Epithelial cell of proximal tubule (primary cell): Measurements from ENCODE around the gene SLAMF7. TPM values are rescaled to one million over a fixed set of nuclear protein-coding genes. Genes with fewer than 3 reads are reported as not detected.

ENCODE experiments used
- DNase-seq: peaks from one replicate; pipeline ENCODE4 v3.0.0-alpha.2; 2011; ENCODE audit warnings: low read depth
- H3K4me3 ChIP-seq: 2 replicates; pipeline ENCODE4 v1.5.1; 2011; ENCODE audit warnings: low read depth, mild to moderate bottlenecking, low read length
- total RNA-seq: library from RNA; depleted of rRNA; stranded (reverse); fragments of >200 nt; gene quantifications from 2 replicates; pipeline ENCODE4 v1.2.3, GENCODE V29; 2015
- TF ChIP-seq, protein P1 (sequence below): conservative IDR thresholded peaks from 2 replicates; pipeline ENCODE4 v1.5.1; 2012; ENCODE audit warnings: low read depth, mild to moderate bottlenecking, low read length

The SLAMF7 gene
- total RNA-seq, 1 donor from 2014 or later = 0.06 TPM

DNA sequence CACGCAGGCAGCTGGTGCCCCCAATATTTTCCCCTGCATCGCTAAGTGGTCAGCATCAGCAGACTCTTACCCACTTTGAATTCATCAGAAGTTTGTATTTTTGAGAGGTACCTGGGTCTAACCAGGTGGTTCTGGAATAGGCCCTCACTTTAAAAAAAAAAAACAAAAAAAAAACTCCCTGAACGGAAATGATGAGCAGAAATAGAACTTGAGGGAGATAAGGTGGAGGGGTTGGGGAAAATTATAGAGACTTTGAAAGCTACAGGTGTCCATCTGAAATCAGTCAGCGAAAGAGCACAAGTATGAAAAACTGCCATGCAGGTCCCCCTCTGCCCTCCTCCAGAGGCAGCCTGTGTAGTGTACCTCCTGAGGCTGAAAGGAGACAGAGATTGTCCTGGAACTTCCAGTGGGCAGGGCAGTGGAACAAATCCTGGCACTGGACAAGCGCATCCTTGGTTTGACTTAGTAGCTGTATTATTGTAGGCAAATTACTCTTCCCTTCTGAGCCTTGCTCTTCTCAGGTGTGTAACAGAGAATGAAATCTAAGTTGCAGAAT lies 1.2 kb downstream of the SLAMF7 start:
- no peak for DNase-seq
- H3K4me3 ChIP-seq = no peak overlapping the region
- TF ChIP-seq, protein P1, sequence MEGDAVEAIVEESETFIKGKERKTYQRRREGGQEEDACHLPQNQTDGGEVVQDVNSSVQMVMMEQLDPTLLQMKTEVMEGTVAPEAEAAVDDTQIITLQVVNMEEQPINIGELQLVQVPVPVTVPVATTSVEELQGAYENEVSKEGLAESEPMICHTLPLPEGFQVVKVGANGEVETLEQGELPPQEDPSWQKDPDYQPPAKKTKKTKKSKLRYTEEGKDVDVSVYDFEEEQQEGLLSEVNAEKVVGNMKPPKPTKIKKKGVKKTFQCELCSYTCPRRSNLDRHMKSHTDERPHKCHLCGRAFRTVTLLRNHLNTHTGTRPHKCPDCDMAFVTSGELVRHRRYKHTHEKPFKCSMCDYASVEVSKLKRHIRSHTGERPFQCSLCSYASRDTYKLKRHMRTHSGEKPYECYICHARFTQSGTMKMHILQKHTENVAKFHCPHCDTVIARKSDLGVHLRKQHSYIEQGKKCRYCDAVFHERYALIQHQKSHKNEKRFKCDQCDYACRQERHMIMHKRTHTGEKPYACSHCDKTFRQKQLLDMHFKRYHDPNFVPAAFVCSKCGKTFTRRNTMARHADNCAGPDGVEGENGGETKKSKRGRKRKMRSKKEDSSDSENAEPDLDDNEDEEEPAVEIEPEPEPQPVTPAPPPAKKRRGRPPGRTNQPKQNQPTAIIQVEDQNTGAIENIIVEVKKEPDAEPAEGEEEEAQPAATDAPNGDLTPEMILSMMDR = no peak

DNA sequence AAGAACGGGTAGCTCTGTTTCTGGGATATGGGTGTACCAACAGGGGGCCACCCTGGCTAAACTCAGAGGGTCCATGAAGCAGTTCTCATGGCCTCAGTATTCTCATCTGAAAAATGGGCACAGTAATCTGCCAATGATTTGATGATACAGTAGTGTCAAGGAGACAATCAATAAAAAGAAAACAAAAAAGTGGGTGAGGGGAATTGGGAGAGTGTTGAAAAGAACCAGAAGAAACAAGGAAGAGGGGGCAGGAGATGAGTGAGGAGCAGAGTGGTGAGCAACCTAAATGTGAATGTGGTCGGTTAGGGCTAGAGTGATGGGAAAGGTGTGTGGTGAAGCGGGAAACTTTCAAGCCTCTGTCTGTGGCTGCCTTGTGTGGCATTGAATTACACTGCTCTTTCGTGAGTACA lies 2.0 kb downstream of the SLAMF7 start:
- no peak for DNase-seq
- TF ChIP-seq, protein P1 = no peak
- no peak overlapping the region for H3K4me3 ChIP-seq

DNA sequence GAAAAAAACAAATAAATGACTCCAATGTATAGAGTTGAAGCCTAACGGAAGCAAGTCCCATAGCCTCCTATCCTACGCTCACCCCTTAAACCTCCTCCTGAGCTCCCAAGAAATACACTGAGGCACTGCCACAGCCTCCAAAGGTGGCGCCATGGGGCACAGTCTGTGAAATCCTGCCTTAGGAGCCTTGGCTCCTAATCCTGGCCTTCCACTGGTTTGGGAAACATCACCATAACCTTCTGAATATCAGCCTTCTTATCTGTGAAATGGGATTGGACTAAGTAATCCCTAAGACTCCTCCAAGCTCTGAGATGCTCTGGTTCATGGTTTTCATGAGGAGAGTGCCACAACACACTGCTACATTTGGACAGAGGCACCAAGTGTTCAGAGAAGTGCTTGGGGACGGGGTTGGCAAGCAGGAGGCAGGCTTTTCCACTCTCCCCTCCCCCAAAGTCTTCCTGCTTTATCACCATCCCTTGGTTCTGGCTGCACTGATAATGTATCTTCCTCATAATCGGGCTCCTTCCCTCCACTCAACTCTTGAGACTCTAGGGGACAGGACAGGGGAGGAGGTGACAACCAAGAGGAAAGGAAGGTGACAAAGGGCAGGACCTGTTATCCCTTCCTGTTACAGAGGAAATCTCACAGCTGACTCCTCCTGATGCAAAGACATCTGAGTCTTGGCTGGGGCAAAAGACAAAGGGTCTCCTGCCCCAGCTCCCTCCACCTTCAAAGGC lies 2.7 kb downstream of the SLAMF7 start:
- no peak for DNase-seq
- no peak overlapping the region for H3K4me3 ChIP-seq
- TF ChIP-seq, protein P1 = no peak

DNA sequence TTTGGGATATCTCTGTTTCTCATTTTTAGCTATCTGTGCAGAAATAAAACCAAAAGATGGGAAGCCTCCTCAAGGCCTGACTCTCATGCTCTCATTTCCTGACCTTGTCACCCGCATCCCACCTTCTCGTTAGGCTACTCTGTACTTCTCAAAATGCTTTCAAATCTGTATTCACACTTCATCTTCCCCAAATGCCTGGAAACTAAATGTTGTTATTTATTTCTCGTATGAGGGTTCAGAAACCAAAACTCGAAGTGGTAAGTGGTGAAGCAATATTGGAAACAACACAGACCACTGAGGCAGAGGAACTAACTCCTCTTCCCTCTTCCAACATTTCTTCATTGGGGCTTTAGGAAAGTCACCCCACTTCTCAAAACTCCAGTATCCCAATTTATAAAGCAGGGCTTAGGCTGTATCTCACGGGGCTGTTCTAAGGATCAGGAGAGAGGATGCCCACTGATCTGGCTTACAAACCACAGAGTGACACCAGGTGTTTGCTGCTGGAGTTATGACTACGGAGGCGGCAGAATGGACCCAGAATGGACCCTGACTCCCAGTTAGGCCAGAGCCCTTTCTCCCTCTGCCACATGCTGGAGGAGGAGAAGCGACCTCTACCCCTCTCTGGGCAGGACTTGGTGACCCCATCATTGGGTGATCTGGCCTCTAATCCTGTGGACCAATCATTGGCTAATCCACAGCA lies 3.5 kb downstream of the SLAMF7 start:
- H3K4me3 ChIP-seq = no peak overlapping the region
- TF ChIP-seq, protein P1 = no peak
- no peak for DNase-seq

DNA sequence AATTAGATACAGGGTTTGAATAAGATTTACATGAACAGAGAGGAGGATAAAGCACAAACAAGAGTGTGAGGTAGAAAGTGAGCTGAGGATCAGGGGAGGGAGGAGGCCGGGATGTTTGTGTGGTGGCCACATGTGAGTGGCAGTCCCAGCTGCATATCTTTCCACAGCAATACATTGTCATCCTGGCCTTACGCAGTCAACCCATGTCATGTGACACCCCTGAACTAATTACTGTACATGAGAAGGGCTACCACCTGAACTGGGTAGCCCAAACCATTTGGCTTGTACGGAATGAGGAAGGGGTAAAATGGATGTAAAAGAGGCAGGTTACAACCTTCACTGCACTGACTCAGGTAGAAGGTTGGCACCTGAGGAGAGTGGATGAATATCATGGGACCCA lies 4.2 kb downstream of the SLAMF7 start:
- TF ChIP-seq, protein P1 = no peak
- H3K4me3 ChIP-seq = no peak overlapping the region
- DNase-seq = no peak

DNA sequence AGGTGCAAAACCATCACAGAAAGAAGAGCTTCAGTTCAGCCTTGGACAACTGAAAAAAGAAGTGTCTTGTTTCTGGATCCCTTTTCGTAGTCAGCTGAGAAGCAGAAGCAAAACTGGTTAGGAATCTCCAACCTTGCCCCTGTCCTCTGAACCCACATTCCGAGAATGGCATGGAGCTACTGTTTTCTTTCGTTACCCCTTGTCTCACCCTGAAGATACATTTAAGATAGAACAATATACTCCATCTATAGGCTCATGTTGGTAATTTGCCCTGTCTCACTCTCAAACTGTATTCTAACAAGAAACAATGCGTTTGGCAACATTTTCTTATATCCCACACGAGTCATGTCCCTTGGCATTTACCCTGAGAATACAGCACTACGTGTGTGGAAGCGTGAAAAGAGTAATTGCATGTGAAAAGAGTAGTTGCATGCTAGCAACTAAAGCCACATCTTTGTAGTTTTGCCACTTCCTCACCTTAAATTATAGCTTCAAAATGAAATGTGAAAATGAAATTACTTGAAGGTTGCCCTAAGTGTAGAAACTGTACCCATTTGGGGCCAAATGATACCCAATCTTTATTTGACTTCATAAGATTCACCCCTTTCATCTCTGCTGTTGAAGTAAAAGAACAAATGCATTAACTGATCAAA lies 5.3 kb downstream of the SLAMF7 start:
- no peak for DNase-seq
- no peak overlapping the region for H3K4me3 ChIP-seq
- TF ChIP-seq, protein P1 = no peak
